Adipocyte (in vitro differentiated cells): ENCODE results near the gene ABCB4.

ENCODE experiments used
- DNase-seq: peaks from one replicate; pipeline ENCODE4 v3.0.0-alpha.2; 2015; ENCODE audit warnings: low read depth
- H3K27me3 ChIP-seq: replicated peaks from 2 replicates; pipeline ENCODE4 v1.7.0; 2013; ENCODE audit warnings: mild to moderate bottlenecking, low read length, moderate library complexity; ENCODE audit not compliant: control insufficient read depth, insufficient read depth
- H3K36me3 ChIP-seq: 2 replicates; pipeline ENCODE4 v1.7.0; 2013; ENCODE audit warnings: low read length, mild to moderate bottlenecking, moderate library complexity; ENCODE audit not compliant: control insufficient read depth, insufficient read depth, severe bottlenecking
- H3K4me1 ChIP-seq: 2 replicates; pipeline ENCODE4 v1.7.0; 2013; ENCODE audit warnings: mild to moderate bottlenecking, low read length, moderate library complexity; ENCODE audit not compliant: control insufficient read depth, insufficient read depth
- H3K4me3 ChIP-seq: 2 replicates; pipeline ENCODE4 v1.7.0; 2013; ENCODE audit warnings: mild to moderate bottlenecking, low read length, moderate library complexity
- H3K9ac ChIP-seq: 2 replicates; pipeline ENCODE4 v1.7.0; 2013; ENCODE audit warnings: mild to moderate bottlenecking, low read length, moderate library complexity
- H3K9me3 ChIP-seq: 2 replicates; pipeline ENCODE4 v1.7.0; 2013; ENCODE audit warnings: mild to moderate bottlenecking, low read length, moderate library complexity; ENCODE audit not compliant: control insufficient read depth

ABCB4 gene

DNA sequence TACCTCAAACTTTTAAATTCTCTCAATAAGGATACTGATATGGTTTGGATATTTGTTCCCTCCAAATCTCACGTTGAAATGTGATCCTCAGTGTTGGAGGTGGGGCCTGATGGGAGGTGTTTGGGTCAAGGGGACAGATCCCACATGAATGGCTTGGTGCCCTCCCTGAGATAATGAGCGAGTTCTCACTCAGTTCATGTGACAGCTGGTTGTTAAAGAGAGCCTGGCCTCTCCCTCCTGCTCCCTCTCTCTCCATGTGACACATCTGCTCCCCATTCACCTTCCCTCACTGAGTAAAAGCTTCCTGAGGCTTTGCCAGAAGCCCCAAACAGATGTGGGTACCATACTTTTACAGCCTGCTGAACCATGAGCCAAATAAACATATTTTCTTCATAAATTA lies 19.2 kb downstream of the ABCB4 start:
- no peaks in the 10 kb centered on the region for H3K9me3 ChIP-seq
- no peak for DNase-seq
- no peak overlapping the region for H3K4me3 ChIP-seq
- H3K36me3 ChIP-seq = no peaks in the 10 kb centered on the region
- no peaks in the 10 kb centered on the region for H3K4me1 ChIP-seq
- no peaks in the 10 kb centered on the region for H3K27me3 ChIP-seq
- H3K9ac ChIP-seq = no peak overlapping the region

DNA sequence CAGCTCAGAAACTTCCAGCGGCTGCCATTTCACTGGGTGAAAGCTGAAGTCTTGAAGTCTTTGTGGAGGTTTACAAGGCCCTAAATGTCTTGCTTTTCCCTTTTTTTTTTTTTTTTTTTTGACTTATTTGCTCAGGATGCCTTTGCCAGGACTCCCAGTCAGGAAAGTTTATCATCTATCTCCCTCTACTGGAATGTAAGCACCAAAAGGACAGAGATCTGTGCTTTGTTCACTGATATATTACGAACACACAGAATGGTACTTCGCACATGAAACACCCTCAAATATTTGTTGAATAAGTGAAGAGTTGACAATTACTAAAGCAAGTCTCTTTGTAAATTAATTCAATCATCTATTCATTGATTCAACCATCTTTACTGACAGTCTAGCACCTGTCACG lies 23.2 kb downstream of the ABCB4 start:
- no peaks in the 10 kb centered on the region for H3K36me3 ChIP-seq
- H3K9me3 ChIP-seq = no peaks in the 10 kb centered on the region
- no peak overlapping the region for H3K9ac ChIP-seq
- H3K27me3 ChIP-seq = no peaks in the 10 kb centered on the region
- no peak for DNase-seq
- no peak overlapping the region for H3K4me3 ChIP-seq
- H3K4me1 ChIP-seq = no peaks in the 10 kb centered on the region

DNA sequence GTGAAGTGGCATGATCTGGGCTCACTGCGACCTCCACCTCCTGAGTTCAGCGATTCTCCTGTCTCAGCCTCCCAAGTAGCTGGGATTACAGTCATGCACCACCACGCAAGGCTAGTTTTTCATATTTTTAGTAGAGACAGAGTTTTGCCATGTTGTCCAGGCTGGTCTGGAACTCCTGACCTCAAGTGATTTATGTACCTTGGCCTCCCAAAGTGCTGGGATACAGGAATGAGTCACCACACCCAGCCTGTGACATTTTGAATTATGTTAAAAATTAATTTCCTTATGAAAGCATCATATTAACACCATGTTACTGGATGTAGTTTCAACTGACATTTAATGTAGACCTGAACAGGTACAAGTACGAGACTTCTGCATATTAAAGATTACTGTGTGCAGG lies 24.3 kb downstream of the ABCB4 start:
- Histone ChIP-seq H3K9ac (no peak overlapping the region), H3K36me3 (no peaks in the 10 kb centered on the region), H3K4me1 (no peaks in the 10 kb centered on the region), H3K4me3 (no peak overlapping the region), H3K9me3 (no peaks in the 10 kb centered on the region), H3K27me3 (no peaks in the 10 kb centered on the region)
- no peak for DNase-seq

DNA sequence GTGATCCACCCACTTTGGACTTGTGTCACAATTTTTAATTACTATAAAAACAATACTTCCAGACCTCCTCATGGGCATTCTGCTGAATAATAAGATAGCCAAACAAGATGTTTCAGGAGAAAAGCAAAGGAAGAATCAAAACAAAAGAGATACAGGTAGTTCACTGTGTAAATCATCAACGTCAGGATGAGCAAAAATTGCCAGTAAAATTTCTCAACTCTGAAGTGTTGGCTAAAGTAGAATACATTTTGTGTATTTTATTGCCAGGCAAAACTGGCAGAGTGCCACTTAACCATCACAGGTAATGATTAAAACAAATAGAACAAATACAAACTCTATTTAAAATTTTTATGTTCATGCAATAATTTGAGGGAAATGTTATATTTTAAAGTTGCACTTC lies 24.8 kb downstream of the ABCB4 start:
- Histone ChIP-seq H3K9ac (no peak overlapping the region), H3K27me3 (no peaks in the 10 kb centered on the region), H3K9me3 (no peaks in the 10 kb centered on the region), H3K36me3 (no peaks in the 10 kb centered on the region), H3K4me3 (no peak overlapping the region), H3K4me1 (no peaks in the 10 kb centered on the region)
- DNase-seq = no peak

DNA sequence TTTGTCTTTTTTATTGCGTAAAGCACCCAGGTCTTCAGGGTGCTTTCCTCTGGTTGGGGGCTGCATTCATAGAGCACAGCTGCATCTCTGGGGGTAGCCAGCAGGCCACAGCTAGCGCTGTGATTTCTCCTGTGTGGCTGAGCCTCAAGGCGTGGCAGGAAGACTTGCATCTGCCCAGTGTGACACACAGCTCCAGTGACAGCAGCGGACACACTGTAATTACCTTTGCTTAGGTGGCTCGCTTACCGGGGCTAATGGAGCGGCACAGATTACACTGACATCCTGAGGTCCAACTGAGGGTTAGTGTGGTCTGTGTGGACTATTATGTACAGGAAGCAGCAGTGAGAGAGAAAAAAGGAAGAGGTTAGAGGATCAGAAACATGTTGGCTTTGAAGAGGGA lies 27.1 kb downstream of the ABCB4 start:
- Histone ChIP-seq H3K9ac (no peak overlapping the region), H3K4me3 (no peak overlapping the region), H3K9me3 (no peaks in the 10 kb centered on the region), H3K27me3 (no peaks in the 10 kb centered on the region), H3K36me3 (no peaks in the 10 kb centered on the region), H3K4me1 (peaks cover 7% of the 10 kb centered on the region)
- DNase-seq = no peak

DNA sequence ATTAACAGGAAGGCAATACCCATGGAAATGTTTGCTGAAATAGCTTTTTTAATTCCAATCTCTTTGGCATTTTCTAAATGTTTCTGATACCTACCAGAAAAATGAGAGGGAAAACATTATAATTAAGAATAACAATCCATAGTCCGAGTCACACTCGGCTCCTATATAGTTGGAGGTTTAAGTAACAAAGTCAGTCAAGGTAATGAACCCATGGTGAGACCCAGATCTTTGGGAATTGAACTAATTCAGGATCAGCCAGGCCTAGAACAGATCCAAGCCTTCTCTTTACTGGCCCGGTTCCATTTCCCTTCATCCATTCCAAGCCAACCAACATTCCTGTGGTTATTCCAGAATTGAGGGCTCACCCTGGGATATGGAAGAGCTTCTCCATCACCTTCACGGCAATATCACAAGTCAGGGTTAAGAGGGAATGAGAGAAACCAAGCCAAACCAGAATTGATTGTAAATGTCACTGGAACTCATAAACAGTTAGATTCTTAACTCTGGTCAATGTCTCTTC lies 28.3 kb downstream of the ABCB4 start:
- H3K9me3 ChIP-seq = no peaks in the 10 kb centered on the region
- no peak overlapping the region for H3K9ac ChIP-seq
- no peaks in the 10 kb centered on the region for H3K36me3 ChIP-seq
- peaks cover 7% of the 10 kb centered on the region for H3K4me1 ChIP-seq
- peak; percentile 7 for DNase-seq
- H3K4me3 ChIP-seq = no peak overlapping the region
- no peaks in the 10 kb centered on the region for H3K27me3 ChIP-seq

DNA sequence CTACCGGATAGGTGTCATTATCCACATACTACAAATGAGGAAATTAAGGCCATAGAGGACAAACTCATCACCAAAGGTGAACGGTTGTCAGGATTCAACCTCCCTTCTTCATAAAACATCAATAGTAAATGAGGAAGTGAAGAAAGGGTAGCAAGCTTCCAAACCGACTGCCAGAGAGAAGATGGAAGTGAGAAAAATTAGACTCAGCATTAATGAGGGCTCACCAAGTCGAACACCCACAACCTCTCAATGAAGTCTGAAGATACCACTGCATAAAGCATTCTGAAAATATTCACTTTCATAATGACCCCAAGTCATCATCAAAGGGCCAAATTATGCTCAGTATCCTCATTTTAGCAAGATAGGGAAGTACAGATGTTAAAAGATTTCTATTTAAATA lies 29.6 kb downstream of the ABCB4 start:
- H3K9me3 ChIP-seq = no peaks in the 10 kb centered on the region
- DNase-seq = no peak
- H3K9ac ChIP-seq = no peak overlapping the region

DNA sequence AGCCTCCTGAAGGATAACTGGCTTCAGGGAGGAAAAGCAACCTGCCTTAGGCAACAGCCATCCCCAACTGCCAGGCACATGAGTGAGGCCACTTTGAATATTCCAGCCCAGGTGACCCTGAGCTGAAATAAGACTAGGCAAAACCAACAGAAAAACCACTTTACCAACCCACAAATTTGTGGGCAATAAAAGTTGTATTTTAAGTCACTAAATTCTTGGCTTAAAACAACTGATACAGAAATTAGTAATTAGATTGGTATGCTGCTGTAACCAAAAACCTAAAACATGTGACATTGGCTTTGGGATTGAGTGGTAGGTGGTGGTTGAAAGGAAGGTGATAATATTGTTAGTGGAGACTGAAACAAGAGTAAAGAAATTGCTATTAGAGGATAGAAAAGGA lies 39.9 kb downstream of the ABCB4 start:
- H3K36me3 ChIP-seq = no peaks in the 10 kb centered on the region
- no peaks in the 10 kb centered on the region for H3K9me3 ChIP-seq
- H3K4me1 ChIP-seq = peaks cover 3% of the 10 kb centered on the region
- H3K4me3 ChIP-seq = no peak overlapping the region
- H3K9ac ChIP-seq = no peak overlapping the region
- DNase-seq = peak; percentile 32
- no peaks in the 10 kb centered on the region for H3K27me3 ChIP-seq

More for the DNA sequence above, 29.6 kb downstream of the ABCB4 start:
- no peaks in the 10 kb centered on the region for H3K36me3 ChIP-seq
- H3K4me3 ChIP-seq = no peak overlapping the region
- H3K4me1 ChIP-seq = peaks cover 7% of the 10 kb centered on the region
- H3K27me3 ChIP-seq = no peaks in the 10 kb centered on the region

DNA sequence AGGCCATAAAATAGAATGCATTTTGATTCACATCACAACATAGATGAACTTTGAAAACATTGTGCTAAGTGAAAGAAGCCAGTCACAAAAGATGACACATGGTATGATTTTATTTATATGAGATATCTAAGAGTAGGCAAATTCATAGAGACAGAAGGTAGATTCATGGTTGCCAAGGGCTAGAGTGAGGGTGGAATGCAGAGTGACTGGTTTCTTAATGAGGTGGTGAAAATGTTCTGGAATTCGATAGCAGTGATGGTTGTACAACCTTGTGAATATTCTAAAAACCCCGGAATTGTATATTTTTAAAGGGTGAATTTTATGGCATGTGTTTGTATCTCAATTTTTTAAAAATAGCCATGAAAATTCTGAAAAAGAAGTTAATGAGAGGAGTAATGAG lies 42.9 kb downstream of the ABCB4 start:
- Histone ChIP-seq H3K9ac (no peak overlapping the region), H3K27me3 (no peaks in the 10 kb centered on the region), H3K4me3 (no peak overlapping the region), H3K36me3 (no peaks in the 10 kb centered on the region), H3K9me3 (no peaks in the 10 kb centered on the region), H3K4me1 (peaks cover 3% of the 10 kb centered on the region)
- no peak for DNase-seq

DNA sequence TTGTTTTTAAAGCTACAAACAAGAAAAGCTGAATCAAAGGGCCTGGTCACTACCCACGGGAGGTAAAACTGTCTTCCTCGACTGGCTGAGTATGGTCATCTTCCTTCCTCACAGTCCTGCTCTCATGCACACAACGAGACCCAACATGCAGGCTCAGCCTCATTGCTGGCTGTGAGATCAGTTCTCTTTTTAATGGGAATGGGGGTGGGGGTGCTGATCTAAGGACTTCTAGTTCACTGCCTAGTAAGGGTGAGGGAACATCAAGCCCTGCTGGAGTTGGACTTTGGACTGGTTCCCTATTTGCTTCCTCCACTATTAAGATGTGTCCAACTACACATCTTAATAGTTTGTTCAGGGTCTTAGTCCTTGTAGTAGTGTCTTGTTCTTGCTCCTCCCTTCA lies 48.2 kb downstream of the ABCB4 start:
- DNase-seq = no peak
- Histone ChIP-seq H3K9me3 (no peaks in the 10 kb centered on the region), H3K36me3 (no peaks in the 10 kb centered on the region), H3K4me3 (no peak overlapping the region), H3K9ac (no peak overlapping the region), H3K27me3 (no peaks in the 10 kb centered on the region), H3K4me1 (no peaks in the 10 kb centered on the region)

DNA sequence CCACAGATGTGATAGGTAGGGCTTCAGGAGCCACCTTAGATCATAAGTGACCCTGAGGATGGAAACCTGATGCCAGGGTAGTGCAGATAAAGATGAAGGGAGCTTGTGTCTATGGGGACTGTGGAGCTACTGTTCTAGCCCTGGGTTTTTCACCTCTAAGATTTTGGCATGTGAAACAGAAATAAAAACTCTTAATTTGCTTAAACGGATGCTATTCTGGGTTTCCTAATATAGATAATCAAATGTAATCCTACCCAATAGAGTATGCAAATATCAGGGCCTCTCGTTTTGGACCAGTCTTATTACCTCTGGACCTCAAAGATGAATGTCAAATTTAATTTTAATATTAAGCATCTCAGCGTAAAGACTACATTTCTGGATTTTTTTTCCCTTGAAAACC lies 49.3 kb downstream of the ABCB4 start:
- no peaks in the 10 kb centered on the region for H3K27me3 ChIP-seq
- DNase-seq = no peak
- H3K4me1 ChIP-seq = no peaks in the 10 kb centered on the region
- no peaks in the 10 kb centered on the region for H3K9me3 ChIP-seq
- no peaks in the 10 kb centered on the region for H3K36me3 ChIP-seq
- H3K4me3 ChIP-seq = no peak overlapping the region
- no peak overlapping the region for H3K9ac ChIP-seq

DNA sequence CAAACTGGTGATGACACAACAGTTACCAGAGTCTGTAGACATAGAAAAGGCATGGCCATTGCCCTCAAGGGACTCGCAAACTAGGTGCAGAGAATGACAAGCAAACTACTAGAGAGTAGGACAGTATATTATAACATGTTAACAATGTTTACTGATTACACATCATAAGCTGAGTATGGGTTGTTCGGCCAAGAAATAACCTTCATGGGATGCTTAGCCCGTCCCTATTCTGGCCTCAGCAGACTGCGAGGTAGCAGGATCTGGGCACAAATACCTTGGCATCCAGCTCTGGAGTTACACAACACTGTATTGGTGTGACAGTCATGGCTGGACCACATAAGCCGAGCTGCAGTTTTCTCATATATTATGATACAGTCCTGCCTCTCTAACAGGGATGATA lies 51.4 kb downstream of the ABCB4 start:
- Histone ChIP-seq H3K4me3 (no peak overlapping the region), H3K9ac (no peak overlapping the region), H3K36me3 (no peaks in the 10 kb centered on the region), H3K27me3 (no peaks in the 10 kb centered on the region), H3K9me3 (no peaks in the 10 kb centered on the region), H3K4me1 (no peaks in the 10 kb centered on the region)
- DNase-seq = no peak
